ENCODE results near the gene ACP3. TPM values are rescaled to one million over a fixed set of nuclear protein-coding genes. Genes with fewer than 3 reads are reported as not detected.
A peak's percentile ranks its signal among the peaks of the same experiment; 100 is the strongest.

The ACP3 gene
- polyA plus RNA-seq, 10 donors: 0.24 to 5.0 (median 0.57) TPM

GRCh38 chr3:132315851-132316250, 1.4 kb upstream of the ACP3 start:
- peak in 1 of 3 donors; percentile 20 for DNase-seq

- DNase-seq: no peak
These were observed 1.2 kb downstream of the ACP3 start for GRCh38 chr3:132318451-132318850.

- no peak for DNase-seq
These were observed 4.1 kb downstream of the ACP3 start for GRCh38 chr3:132321304-132321703.

- peak in 2 of 3 donors; percentile 30 to 41 for DNase-seq
These were observed 7.9 kb downstream of the ACP3 start for GRCh38 chr3:132325103-132325606.

- no peak for DNase-seq
These were observed 8.4 kb downstream of the ACP3 start for GRCh38 chr3:132325634-132326033.

- DNase-seq: no peak
These were observed 9.0 kb downstream of the ACP3 start for GRCh38 chr3:132326251-132326650.

GRCh38 chr3:132332082-132332481, 14.9 kb downstream of the ACP3 start:
- DNase-seq: no peak

GRCh38 chr3:132332508-132332907, 15.3 kb downstream of the ACP3 start:
- no peak for DNase-seq

- DNase-seq: peak in 1 of 3 donors; percentile 23
These were observed 24.5 kb downstream of the ACP3 start for GRCh38 chr3:132341746-132342145.

- peak in 2 of 3 donors; percentile 10 to 32 for DNase-seq
These were observed 25.0 kb downstream of the ACP3 start for GRCh38 chr3:132342183-132342582.

GRCh38 chr3:132342610-132343009, 25.4 kb downstream of the ACP3 start:
- DNase-seq: no peak

- peak; percentile 45 to 79 (median 65) for DNase-seq
These were observed 25.9 kb downstream of the ACP3 start for GRCh38 chr3:132343018-132343612.

- peak in 1 of 3 donors; percentile 7 for DNase-seq
These were observed 27.6 kb downstream of the ACP3 start for GRCh38 chr3:132344666-132345280.

- peak; percentile 28 to 39 (median 30) for DNase-seq
These were observed 29.9 kb downstream of the ACP3 start for GRCh38 chr3:132346841-132347736.

GRCh38 chr3:132347811-132348210, 30.6 kb downstream of the ACP3 start:
- DNase-seq: no peak

GRCh38 chr3:132348531-132348930, 31.3 kb downstream of the ACP3 start:
- DNase-seq: no peak

- no peak for DNase-seq
These were observed 33.6 kb downstream of the ACP3 start for GRCh38 chr3:132350814-132351213.

GRCh38 chr3:132351222-132351806, 34.1 kb downstream of the ACP3 start:
- DNase-seq: no peak

GRCh38 chr3:132352556-132353143, 35.4 kb downstream of the ACP3 start:
- DNase-seq: peak; percentile 45 to 70 (median 61)

GRCh38 chr3:132354916-132355702, 37.9 kb downstream of the ACP3 start:
- DNase-seq: no peak

- no peak for DNase-seq
These were observed 39.4 kb downstream of the ACP3 start for GRCh38 chr3:132356568-132356967.

All from muscle of back (tissue), 11 donors.